AG04449 (cell line): ENCODE data around the gene ATP5PO.
"Not testable (repeated sequence)": the region's sequence is repeated elsewhere in the genome, so short reads cannot be mapped to it uniquely, and the experiment has no call there.

Experiments
- CTCF ChIA-PET: fragments of 350-600 bp; formaldehyde crosslinking; extraction: SDS; loops from one replicate; lab custom pipeline; 2021; ENCODE audit warnings: antibody characterized with exemption; lab: Yijun Ruan, JAX
- POLR2A ChIA-PET: fragments of 400-600, 350-600 bp; formaldehyde crosslinking; extraction: SDS; loops from one replicate; lab custom pipeline; 2020; ENCODE audit warnings: antibody characterized with exemption, inconsistent platforms; lab: Yijun Ruan, JAX
- DNase-seq: peaks from one replicate; pipeline ENCODE4 v3.0.0-alpha.2; 2010; ENCODE audit warnings: low read depth, low spot score
- H3K4me3 ChIP-seq: 2 replicates; pipeline ENCODE4 v1.5.1; 2011; ENCODE audit warnings: low read depth, mild to moderate bottlenecking, control low read depth, low read length
- TF ChIP-seq, protein P1 (sequence below): IDR thresholded peaks from one replicate; pipeline ENCODE4 v1.5.1; 2011; ENCODE audit warnings: mild to moderate bottlenecking, moderate library complexity, low read length, control low read depth, inconsistent platforms; ENCODE audit not compliant: insufficient read depth; ENCODE audit errors: missing control alignments

ATP5PO gene

DNA sequence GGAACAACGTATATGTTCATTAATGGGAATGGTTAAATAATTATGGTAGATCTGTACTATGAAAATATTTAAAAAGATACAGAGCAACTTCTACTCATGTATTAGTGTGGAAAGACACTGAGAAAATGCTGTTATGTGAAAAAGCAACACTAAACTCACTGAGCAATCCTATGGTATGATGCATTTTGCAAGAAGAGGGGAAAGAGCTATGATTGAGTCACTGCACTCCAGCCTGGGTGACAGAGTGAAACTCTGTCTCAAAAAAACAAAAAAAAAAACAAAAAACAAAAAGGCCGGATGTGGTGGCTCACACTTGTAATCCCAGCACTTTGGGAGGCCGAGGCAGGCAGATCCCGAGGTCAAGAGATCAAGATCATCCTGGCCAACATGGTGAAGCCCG lies 44.4 kb downstream of the ATP5PO start:
- ChIA-PET CTCF (no interaction called here), POLR2A (no interaction called here)
- TF ChIP-seq, protein P1, sequence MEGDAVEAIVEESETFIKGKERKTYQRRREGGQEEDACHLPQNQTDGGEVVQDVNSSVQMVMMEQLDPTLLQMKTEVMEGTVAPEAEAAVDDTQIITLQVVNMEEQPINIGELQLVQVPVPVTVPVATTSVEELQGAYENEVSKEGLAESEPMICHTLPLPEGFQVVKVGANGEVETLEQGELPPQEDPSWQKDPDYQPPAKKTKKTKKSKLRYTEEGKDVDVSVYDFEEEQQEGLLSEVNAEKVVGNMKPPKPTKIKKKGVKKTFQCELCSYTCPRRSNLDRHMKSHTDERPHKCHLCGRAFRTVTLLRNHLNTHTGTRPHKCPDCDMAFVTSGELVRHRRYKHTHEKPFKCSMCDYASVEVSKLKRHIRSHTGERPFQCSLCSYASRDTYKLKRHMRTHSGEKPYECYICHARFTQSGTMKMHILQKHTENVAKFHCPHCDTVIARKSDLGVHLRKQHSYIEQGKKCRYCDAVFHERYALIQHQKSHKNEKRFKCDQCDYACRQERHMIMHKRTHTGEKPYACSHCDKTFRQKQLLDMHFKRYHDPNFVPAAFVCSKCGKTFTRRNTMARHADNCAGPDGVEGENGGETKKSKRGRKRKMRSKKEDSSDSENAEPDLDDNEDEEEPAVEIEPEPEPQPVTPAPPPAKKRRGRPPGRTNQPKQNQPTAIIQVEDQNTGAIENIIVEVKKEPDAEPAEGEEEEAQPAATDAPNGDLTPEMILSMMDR: no peak
- no peak for DNase-seq
- H3K4me3 ChIP-seq: no peak overlapping the region

DNA sequence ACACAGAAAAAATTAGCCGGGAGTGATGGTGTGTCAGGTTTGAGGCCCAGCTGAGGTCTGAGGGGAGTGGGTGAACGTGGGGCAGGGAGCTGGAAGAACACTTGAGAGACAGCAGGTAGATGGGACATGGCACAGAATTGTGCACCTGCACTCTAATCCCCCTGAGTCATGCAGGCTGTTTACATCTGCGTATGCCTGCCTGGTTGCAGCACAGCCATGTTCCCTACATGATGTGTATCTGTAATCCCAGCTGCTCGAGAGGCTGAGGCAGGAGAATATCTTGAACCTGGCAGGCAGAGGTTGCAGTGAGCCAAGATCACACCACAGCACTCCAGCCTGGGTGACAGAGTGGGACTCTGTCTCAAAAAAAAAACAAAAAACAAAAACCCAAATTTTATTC lies 44.8 kb downstream of the ATP5PO start:
- no peak overlapping the region for H3K4me3 ChIP-seq
- DNase-seq: no peak
- ChIA-PET POLR2A (no interaction called here), CTCF (no interaction called here)
- TF ChIP-seq, protein P1: no peak

DNA sequence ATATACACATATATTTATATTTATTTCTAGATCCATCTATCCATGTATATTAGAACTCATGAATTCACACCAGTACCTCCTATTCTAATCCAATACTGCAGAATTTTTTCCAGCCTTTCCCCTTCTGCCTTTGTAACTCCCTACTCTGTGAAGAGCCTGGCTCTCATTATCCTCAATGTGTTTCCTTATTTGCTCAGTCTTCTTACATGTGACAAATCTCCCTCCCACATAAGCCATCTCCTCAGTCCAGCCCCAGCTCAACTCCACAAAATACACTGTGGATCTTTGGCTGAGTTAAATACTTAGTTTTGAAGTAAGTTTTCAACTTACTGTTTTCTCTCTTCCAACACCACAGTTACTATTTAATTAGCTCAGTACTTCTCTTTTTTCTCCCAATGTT lies 45.7 kb downstream of the ATP5PO start:
- TF ChIP-seq, protein P1: no peak
- H3K4me3 ChIP-seq: no peak overlapping the region
- ChIA-PET CTCF (interaction anchor here (1.0 kb wide), 1 partner anchor 30 kb away, joined by 3 read pairs; no protein-coding TSS in a partner anchor), POLR2A (no interaction called here)
- DNase-seq: no peak

DNA sequence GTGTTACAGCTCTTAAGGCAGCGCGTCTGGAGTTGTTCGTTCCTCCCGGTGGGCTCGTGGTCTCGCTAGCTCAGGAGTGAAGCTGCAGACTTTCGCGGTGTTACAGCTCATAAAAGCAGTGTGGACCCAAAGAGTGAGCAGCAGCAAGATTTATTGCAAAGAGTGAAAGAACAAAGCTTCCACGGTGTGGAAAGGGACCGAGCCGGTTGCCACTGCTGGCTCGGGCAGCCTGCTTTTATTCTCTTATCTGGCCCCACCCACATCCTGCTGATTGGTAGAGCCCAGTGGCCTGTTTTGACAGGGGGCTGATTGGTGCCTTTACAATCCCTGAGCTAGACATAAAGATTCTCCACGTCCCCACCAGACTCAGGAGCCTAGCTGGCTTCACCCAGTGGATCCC lies 47.7 kb downstream of the ATP5PO start:
- H3K4me3 ChIP-seq, CTCF ChIA-PET, DNase-seq: not testable (repeated sequence)
- POLR2A ChIA-PET: interaction anchor here (0.5 kb wide), 1 partner anchor 15 kb away, joined by 4 read pairs; no protein-coding TSS in a partner anchor

DNA sequence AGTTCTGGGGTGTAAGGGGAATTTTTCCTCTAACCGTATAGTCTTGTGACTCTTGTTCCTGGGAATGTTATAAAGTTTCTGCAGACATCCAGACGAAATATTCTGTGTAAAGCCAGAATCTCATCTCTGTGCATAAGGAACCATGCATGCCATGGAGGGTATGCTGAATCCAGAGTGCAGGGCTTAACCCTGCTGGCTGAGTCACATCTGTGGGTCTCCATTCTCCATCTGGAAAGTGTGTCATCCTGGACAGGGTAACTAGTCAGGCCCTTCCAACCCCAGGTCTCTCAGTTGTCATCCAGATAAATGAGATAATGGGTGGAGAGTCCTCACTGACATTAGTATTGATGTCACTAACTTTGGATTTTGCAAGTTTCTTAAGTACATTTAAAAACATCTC lies 48.8 kb downstream of the ATP5PO start:
- ChIA-PET POLR2A (interaction anchor here (0.6 kb wide), 1 partner anchor 11 kb away, joined by 3 read pairs; no protein-coding TSS in a partner anchor), CTCF (no interaction called here)
- H3K4me3 ChIP-seq: no peak overlapping the region
- TF ChIP-seq, protein P1: no peak
- DNase-seq: no peak

DNA sequence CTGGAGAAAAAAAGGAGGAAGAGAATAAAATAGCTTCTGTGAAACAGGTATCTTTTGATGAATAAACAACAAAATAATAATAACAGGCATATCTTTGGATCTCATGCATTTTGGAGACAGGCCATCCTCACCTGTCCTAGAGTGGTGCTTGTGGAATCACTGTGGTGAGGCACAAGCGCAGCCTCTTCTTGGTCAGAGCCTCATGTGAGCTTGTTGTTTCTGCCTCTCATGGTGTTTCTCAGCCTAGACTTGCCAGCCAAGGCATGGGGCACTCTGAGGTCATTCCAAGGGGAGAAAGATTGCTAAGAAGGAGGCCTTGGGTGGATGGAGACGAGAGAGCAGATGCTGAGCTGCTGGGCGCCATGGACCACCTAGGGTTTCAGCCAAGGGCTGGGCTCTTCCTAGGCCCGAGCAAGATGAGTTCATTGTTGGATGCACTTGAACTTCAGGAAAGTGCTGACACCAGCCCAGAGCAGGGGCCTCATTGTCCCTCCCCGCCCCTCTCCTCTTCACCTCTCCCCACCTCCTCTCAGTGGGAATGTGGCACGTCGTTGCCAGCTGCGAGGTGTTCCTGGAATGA lies 49.5 kb downstream of the ATP5PO start:
- ChIA-PET CTCF (interaction anchor here (1.1 kb wide), 1 partner anchor 13 kb away, joined by 3 read pairs; no protein-coding TSS in a partner anchor), POLR2A (no interaction called here)

More for the DNA sequence above, 49.5 kb downstream of the ATP5PO start:
- no peak for DNase-seq
- no peak overlapping the region for H3K4me3 ChIP-seq
- TF ChIP-seq, protein P1: no peak
